Peyer's patch (tissue), 4 donors: Measurements from ENCODE around the gene NFKBIB.

Experiments
- CTCF ChIP-seq, 6 experiments: fragments of 450-650 bp in 4 of 6; fragments of 200-600 bp in 2 of 6; sonication (generic) in 1 of 6; IDR thresholded peaks; one replicate each; pipeline ENCODE4 v1.5.1; 2017 to 2019; ENCODE audit warnings: antibody characterized with exemption in 6 of 6, mild to moderate bottlenecking in 3 of 6, moderate library complexity in 1 of 6
- POLR2A ChIP-seq, 2 donors: fragments of 450-650 bp; IDR thresholded peaks; one replicate each; pipeline ENCODE4 v1.5.1; 2017; ENCODE audit warnings: antibody characterized with exemption in 2 of 2, mild to moderate bottlenecking in 2 of 2, moderate library complexity in 2 of 2

GRCh38 chr19:38862321-38863059, 37.3 kb upstream of the NFKBIB start:
- TF ChIP-seq POLR2A (IDR thresholded peaks at IDR 0.05) (no peak), CTCF (IDR thresholded peaks at IDR 0.05) (no peak)
